Activated CD4-positive, alpha-beta T cell treated with anti-CD3 and anti-CD28 coated beads, Interleukin-2, amount 10 ng/mL, durations not matched to agents 7 days and 5 days (primary cell): ENCODE data around the gene TMPRSS9. TPM values are rescaled to one million over a fixed set of nuclear protein-coding genes. Genes with fewer than 3 reads are reported as not detected.
"Not testable (repeated sequence)": the region's sequence is repeated elsewhere in the genome, so short reads cannot be mapped to it uniquely, and the experiment has no call there.

Source experiments
- CTCF ChIA-PET: fragments of 350-600 bp; sonication (Branson Sonifier 250); formaldehyde crosslinking; loops from one replicate; lab custom pipeline; 2021; ENCODE audit warnings: antibody characterized with exemption; lab: Charles Lee
- POLR2A ChIA-PET: fragments of 350-600 bp; sonication (Branson Sonifier 250); formaldehyde crosslinking; loops from one replicate; lab custom pipeline; 2021; ENCODE audit warnings: antibody characterized with exemption; lab: Charles Lee
- DNase-seq: peaks from one replicate; pipeline ENCODE4 v3.0.0-alpha.2; 2020
- H3K27ac Mint-ChIP-seq: one replicate; pipeline ENCODE4 v1.8.0; 2021; ENCODE audit warnings: mild to moderate bottlenecking, moderate library complexity, mixed read lengths
- H3K27me3 Mint-ChIP-seq: one replicate; pipeline ENCODE4 v1.8.0; 2021; ENCODE audit warnings: mixed read lengths
- H3K36me3 Mint-ChIP-seq: one replicate; pipeline ENCODE4 v1.8.0; 2021; ENCODE audit warnings: low read depth, mixed read lengths
- H3K4me1 Mint-ChIP-seq: one replicate; pipeline ENCODE4 v1.8.0; 2021; ENCODE audit warnings: mixed read lengths
- H3K4me3 Mint-ChIP-seq: one replicate; pipeline ENCODE4 v1.8.0; 2021; ENCODE audit warnings: mild to moderate bottlenecking, moderate library complexity, mixed read lengths
- H3K9me3 Mint-ChIP-seq: one replicate; pipeline ENCODE4 v1.8.0; 2021; ENCODE audit warnings: mixed read lengths
- total RNA-seq, 2 experiments: library from RNA; stranded (reverse); gene quantifications; one replicate each; pipeline ENCODE4 v1.2.3, GENCODE V29; 2021

Gene TMPRSS9
- total RNA-seq, 2 experiments from 2014 or later, result not detected

DNA sequence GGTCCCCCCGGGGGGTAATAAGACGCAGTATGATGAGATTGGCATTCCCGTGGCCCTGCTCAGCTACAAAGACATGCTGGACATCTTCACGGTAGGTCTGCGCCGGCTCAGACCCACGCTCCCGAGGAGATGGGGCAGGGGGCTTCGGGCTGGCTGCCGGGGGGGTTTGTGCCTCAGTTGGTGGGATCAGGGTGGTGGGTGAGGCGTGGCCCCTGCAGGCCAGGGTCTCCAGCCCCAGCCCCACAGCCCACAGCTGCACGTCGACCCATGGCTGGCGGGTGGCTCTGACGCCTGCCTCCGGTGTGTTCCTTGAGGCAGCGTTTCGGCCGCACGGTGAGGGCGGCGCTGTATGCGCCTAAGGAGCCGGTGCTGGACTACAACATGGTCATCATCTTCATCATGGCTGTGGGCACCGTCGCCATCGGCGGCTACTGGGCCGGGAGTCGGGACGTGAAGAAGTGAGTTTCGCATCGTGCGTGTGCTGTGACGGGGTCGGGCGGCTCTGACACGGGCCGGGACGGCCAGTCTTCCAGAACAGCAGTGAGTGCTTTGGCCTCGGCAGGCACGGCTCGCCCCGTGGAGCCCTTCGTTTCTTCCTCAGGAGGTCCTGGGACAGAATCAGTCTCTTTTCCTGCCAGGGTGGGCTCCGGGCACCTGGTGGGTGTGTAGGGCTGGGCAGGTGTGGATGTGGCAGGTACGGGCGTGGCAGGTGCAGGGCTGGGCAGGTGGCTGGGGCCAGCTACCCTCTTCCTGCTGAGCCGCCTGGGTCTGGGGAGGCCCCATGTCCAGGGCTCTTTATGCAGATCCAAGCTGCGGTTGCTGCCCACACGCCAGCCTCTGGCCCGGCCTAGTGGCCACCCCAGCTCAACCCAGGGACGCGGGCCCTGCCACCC is 21.1 kb upstream of the TMPRSS9 start:
- H3K27me3 Mint-ChIP-seq, result no peaks in the 10 kb centered on the region
- ChIA-PET CTCF (no interaction called here), POLR2A (no interaction called here)
- peaks cover 4% of the 10 kb centered on the region for H3K4me1 Mint-ChIP-seq
- H3K4me3 Mint-ChIP-seq, result no peak overlapping the region
- peaks cover 12% of the 10 kb centered on the region for H3K36me3 Mint-ChIP-seq
- H3K9me3 Mint-ChIP-seq, result peaks cover 8% of the 10 kb centered on the region
- no peak for DNase-seq
- no peak overlapping the region for H3K27ac Mint-ChIP-seq

DNA sequence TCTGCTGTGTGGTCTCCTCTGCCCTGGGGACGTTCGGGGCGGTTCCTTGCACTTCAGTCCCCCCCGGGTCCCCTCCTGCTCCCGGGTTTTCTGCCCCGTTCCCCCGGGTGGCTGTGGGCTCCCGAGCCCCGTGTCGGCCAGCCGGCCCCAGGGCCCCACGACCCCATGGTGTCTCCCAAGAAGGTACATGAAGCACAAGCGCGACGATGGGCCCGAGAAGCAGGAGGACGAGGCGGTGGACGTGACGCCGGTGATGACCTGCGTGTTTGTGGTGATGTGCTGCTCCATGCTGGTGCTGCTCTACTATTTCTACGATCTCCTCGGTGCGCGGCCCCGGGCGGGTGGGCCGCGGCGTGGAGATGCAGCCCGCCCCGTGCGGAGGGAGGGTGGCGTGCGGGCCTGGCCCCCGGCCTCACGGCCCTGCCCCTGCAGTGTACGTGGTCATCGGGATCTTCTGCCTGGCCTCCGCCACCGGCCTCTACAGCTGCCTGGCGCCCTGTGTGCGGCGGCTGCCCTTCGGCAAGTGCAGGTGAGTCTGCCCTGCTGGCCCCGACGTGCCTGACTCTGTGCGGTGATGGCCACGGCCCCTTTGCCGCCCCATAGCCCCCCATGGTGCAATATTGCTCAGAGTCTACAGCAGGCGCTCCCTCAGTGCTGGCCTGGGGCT is 20.3 kb upstream of the TMPRSS9 start:
- Mint-ChIP-seq H3K36me3 (peaks cover 12% of the 10 kb centered on the region), H3K9me3 (peaks cover 8% of the 10 kb centered on the region), H3K4me1 (peaks cover 4% of the 10 kb centered on the region), H3K27ac (no peak overlapping the region), H3K4me3 (no peak overlapping the region), H3K27me3 (no peaks in the 10 kb centered on the region)
- POLR2A ChIA-PET, result no interaction called here
- CTCF ChIA-PET, result no interaction called here
- no peak for DNase-seq

DNA sequence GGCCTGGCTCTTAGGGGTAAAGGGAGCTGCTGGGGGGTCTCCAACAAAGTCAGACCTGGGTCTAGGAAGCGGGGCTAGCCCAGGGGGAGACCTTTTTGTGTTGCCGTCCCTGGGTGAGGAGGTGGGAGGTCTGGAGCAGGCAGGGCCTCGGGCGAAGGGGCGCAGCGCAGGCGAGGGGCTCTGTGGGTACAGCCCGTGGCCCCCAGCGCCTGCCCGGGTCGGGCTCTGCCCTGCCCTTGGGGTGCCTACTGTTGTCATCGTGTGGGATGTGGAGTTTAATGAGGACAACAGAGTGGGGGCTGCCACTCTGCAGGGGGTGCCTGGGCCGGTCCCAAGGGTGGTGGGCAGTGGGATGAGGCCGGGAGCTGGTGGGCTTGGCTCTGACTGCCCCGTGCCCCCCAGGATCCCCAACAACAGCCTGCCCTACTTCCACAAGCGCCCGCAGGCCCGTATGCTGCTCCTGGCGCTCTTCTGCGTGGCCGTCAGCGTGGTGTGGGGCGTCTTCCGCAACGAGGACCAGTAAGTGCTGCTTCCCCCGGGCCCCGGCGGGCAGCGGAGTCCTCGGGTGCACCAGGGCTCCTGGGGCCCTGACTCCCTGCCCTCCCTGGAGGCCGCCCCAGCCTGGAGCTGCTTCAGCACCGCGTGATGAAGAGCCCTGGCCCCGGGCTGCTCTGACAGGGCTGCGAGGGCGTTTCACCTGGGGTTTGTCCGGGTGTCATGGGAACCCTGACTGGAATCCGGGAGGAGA is 19.4 kb upstream of the TMPRSS9 start:
- Mint-ChIP-seq H3K9me3 (peaks cover 7% of the 10 kb centered on the region), H3K27ac (no peak overlapping the region), H3K4me3 (no peak overlapping the region), H3K36me3 (peaks cover 11% of the 10 kb centered on the region), H3K27me3 (no peaks in the 10 kb centered on the region), H3K4me1 (peaks cover 3% of the 10 kb centered on the region)
- POLR2A ChIA-PET, result no interaction called here
- CTCF ChIA-PET, result no interaction called here
- DNase-seq, result no peak

DNA sequence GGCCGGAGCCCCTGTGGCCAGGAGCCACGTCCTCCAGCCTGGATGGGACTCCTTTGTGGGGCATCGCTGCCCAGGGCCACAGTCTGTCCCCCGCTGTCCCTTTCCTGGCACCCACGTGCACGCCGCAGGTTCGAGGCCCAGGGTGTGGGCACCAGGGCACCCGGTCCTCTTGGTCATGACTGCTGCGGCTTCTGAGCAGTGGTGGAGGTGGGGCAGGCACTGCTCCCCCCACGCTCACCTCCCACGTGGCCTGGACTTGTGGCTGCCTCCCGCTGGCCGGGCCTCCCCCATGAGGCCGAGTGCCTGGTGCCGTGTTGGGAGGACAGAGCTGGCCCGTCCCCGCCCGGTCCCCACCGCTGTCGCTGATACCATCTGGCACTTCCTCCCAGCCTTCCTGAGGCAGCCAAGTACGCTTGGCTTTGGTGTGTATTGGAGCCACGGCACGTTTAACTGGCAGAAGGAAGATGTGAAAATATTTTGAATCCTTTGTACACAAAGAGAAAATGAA is 18.8 kb upstream of the TMPRSS9 start:
- no peak overlapping the region for H3K27ac Mint-ChIP-seq
- peaks cover under 1% of the 10 kb centered on the region for H3K9me3 Mint-ChIP-seq
- peaks cover under 1% of the 10 kb centered on the region for H3K4me1 Mint-ChIP-seq

DNA sequence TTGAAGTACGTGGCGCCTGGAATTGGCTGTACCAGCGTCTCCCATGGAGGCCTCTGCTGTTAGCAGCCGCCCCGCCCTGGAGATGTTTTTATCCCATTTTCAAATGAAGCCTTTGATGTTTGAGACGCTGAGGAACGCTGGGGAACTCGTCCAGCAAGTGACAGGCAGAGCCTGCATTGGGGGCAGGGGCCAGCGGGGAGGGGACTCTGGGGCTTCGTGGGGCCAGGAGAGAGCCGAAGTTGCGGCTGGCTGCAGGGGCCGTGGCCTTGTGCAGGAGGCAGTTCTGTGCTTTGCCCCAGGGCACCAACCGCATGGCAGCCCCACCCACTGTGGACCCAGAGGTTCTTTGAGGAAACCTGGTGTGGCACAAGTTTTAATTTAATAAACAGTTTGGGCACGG is 18.1 kb upstream of the TMPRSS9 start:
- ChIA-PET CTCF (no interaction called here), POLR2A (no interaction called here)
- H3K27me3 Mint-ChIP-seq, result no peaks in the 10 kb centered on the region

More for the DNA sequence above, 18.8 kb upstream of the TMPRSS9 start:
- Mint-ChIP-seq H3K4me3 (no peak overlapping the region), H3K36me3 (peaks cover 8% of the 10 kb centered on the region), H3K27me3 (no peaks in the 10 kb centered on the region)
- no peak for DNase-seq
- POLR2A ChIA-PET, result no interaction called here
- CTCF ChIA-PET, result no interaction called here

DNA sequence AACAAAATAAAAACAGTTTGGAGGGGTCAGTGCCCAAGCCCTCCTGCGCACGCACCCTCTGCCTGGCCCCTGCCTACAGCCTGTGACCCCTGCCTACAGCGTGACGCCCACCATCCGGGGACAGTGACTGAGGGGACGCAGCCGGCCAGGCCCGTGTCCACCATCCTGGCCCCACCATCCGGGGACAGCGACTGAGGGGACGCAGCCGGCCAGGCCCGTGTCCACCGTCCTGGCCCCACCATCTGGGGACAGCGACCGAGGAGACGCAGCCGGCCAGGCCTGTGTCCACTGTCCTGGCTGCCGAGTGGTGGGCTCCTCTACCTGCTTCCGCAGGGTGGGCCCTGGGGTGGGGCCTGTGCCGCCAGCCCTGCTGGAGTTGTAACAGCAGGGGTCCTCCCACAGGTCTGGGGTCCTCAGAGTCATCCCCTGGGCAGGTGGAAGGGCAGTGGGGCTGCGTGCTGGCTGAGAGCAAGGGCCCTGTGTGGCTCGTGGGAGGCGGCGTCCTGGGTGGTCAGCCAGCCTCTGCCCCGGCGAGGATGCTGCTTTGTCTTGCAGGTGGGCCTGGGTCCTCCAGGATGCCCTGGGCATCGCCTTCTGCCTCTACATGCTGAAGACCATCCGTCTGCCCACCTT is 17.3 kb upstream of the TMPRSS9 start:
- no peak for DNase-seq
- Mint-ChIP-seq H3K27me3 (no peaks in the 10 kb centered on the region), H3K36me3 (peaks cover 5% of the 10 kb centered on the region), H3K4me3 (no peak overlapping the region), H3K27ac (no peak overlapping the region), H3K9me3 (no peaks in the 10 kb centered on the region), H3K4me1 (no peaks in the 10 kb centered on the region)
- ChIA-PET POLR2A (no interaction called here), CTCF (no interaction called here)

More for the DNA sequence above, 18.1 kb upstream of the TMPRSS9 start:
- Mint-ChIP-seq H3K4me3 (no peak overlapping the region), H3K9me3 (no peaks in the 10 kb centered on the region), H3K27ac (no peak overlapping the region), H3K36me3 (peaks cover 7% of the 10 kb centered on the region), H3K4me1 (no peaks in the 10 kb centered on the region)
- no peak for DNase-seq

DNA sequence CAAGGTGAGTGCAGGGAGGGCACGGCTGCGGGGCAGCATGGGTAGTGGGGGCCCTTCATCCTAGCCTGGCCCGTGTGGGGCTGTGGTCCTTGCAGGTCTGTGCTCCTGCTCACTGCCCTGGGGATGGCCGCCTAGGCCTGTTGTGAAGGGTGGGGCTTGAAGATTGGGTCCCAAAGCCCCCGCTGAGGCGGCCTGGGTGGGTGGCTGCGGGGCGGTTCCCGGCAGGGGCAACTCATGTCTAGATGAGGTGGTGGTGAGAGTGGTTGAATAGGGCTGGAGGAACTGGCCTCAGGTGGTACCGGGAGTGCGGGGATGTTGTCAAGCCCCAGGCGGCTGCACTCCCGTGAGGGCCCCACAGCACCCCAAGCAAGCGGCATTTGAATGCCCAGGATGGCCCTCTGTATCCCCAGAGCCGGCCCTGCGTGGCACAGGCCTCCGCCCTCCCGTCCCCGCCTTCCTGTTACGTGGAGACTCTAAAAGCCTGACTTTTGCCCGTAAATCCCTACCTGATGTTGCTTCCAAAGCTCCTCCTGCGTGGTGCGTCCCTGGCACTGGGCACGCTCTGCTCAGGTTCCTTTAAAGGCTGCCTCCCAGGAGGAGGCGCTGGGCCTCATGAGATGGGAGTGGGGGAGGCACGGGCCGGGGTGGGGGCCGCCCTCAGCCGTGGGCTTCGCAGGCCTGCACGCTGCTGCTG is 16.6 kb upstream of the TMPRSS9 start:
- DNase-seq, result no peak
- no peaks in the 10 kb centered on the region for H3K9me3 Mint-ChIP-seq
- H3K27ac Mint-ChIP-seq, result no peak overlapping the region
- no peak overlapping the region for H3K4me3 Mint-ChIP-seq
- H3K36me3 Mint-ChIP-seq, result peaks cover 3% of the 10 kb centered on the region
- no peaks in the 10 kb centered on the region for H3K27me3 Mint-ChIP-seq
- ChIA-PET POLR2A (no interaction called here), CTCF (no interaction called here)
- H3K4me1 Mint-ChIP-seq, result no peaks in the 10 kb centered on the region

DNA sequence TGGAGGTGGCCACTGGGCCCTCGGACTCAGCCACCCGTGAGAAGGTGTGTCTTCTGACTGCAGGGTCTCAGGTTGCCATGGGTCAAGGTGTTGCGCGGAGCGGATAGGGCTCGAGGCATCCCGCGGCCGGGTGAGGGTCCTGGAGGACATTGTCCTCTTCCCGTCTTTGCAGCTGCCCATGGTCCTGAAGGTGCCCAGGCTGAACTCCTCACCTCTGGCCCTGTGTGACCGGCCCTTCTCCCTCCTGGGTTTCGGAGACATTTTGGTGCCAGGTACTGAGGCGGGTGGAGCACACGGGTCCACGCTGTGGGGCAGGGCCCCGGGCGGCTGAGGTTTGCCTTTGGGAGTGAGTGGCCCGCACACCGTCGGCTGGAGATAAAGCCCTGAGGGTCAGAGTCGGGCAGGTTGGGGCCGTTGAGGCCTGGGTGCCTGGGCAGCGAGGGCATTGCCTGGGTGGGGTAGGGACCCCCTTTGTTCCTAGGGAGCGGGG is 15.6 kb upstream of the TMPRSS9 start:
- ChIA-PET POLR2A (no interaction called here), CTCF (no interaction called here)
- Mint-ChIP-seq H3K36me3 (peaks cover 3% of the 10 kb centered on the region), H3K9me3 (no peaks in the 10 kb centered on the region), H3K27ac (no peak overlapping the region), H3K4me1 (no peaks in the 10 kb centered on the region), H3K27me3 (no peaks in the 10 kb centered on the region), H3K4me3 (no peak overlapping the region)
- DNase-seq, result no peak

DNA sequence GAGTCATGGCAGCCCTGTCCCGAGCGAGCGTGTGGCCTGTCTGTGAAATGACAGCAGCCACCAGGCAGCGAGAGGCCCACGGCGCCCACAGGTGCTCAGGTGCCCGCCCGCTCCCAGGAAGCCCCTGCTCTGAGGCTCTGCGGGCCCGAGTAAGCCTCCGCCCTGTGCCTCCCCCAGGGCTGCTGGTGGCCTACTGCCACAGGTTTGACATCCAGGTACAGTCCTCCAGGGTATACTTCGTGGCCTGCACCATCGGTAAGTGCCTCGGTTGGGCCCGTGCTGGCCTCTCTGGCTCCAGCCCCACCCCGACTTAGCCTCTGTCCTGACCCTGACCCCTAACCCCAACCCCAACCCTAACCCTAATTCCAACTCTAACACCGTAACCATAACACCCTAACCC is 15.0 kb upstream of the TMPRSS9 start:
- no peak for DNase-seq

DNA sequence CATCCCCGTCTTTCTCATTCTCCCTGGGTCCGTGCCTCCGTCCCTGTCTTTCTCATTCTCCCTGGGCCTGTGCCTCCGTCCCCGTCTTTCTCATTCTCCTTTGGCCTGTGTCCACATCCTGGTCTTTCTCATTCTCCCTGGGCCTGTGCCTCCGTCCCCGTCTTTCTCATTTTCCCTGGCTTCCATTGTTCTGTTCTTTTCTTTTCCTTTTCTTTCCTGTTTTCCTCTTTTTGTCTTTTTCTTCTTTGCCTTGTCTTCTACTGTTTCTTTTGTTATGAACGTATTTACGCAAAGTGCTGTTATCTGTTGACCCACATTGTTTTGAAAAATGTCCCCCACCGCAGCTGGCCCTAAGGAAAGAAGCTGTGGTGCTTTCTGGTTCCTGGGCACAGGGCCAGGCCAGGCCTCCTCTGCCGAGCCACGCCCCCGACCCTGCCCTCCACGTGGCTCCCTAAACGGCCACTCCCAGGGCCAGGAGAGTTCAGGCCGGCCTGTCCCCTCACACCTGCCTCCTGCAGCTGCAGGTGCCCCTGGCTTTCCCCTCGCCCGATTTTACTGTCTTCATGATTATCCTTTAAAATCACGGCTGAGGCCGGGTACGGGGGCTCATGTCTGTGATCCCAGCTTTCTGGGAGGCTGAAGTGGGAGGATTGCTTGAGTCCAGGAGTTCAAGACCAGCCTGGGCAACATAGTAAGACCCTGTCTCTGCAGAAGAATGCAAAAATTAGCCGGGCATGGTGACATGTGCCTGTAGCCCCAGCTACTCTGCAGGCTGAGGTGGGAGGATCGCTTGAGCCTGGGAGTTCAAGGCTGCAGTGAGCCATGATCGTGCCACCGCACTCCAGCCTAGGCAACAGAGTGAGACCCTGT is 14.0 kb upstream of the TMPRSS9 start:
- Mint-ChIP-seq H3K36me3 (peaks cover 3% of the 10 kb centered on the region), H3K27ac (peak overlapping the region; percentile 34), H3K4me1 (no peaks in the 10 kb centered on the region), H3K9me3 (no peaks in the 10 kb centered on the region), H3K27me3 (no peaks in the 10 kb centered on the region), H3K4me3 (no peak overlapping the region)
- no peak for DNase-seq
- ChIA-PET CTCF (no interaction called here), POLR2A (no interaction called here)

More for the DNA sequence above, 15.0 kb upstream of the TMPRSS9 start:
- no peak overlapping the region for H3K4me3 Mint-ChIP-seq
- ChIA-PET CTCF (no interaction called here), POLR2A (no interaction called here)
- H3K4me1 Mint-ChIP-seq, result no peaks in the 10 kb centered on the region
- H3K27ac Mint-ChIP-seq, result no peak overlapping the region
- H3K27me3 Mint-ChIP-seq, result no peaks in the 10 kb centered on the region
- H3K36me3 Mint-ChIP-seq, result peaks cover 3% of the 10 kb centered on the region
- no peaks in the 10 kb centered on the region for H3K9me3 Mint-ChIP-seq

DNA sequence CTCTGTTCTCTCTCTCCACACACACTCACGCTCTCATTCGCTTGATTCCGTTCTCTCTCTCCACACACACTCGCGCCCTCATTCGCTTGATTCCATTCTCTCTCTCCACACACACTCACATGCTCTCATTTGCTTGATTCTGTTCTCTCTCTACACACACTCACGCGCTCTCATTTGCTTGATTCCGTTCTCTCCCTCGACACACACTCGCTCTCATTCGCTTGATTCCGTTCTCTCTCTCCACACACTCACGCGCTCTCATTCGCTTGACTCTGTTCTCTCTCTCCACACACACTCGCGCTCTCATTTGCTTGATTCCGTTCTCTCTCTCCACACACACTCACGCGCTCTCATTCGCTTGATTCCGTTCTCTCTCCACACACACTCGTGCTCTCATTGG is 10.2 kb upstream of the TMPRSS9 start:
- H3K27ac Mint-ChIP-seq, H3K27me3 Mint-ChIP-seq, CTCF ChIA-PET, H3K9me3 Mint-ChIP-seq, H3K4me1 Mint-ChIP-seq, DNase-seq, H3K4me3 Mint-ChIP-seq, H3K36me3 Mint-ChIP-seq, POLR2A ChIA-PET: not testable (repeated sequence)
